Panc1 (cell line): Measurements from ENCODE around the gene FKBP2. TPM values are rescaled to one million over a fixed set of nuclear protein-coding genes. Genes with fewer than 3 reads are reported as not detected.

Experiments
- ATAC-seq: fragments of 200-7000 bp; cut with Tn5 transposase; 2 replicates; pipeline ENCODE4 v1.9.1; 2020; ENCODE audit warnings: mild to moderate bottlenecking, moderate library complexity
- BruUV-seq: library from RNA; stranded (reverse); fragments of 400-500 nt; replicated peaks from 2 replicates; lab custom pipeline; 2021; lab: Mats Ljungman, UMichigan
- CTCF ChIA-PET: fragments of 300-600 bp; sonication (Branson Sonifier 250); formaldehyde crosslinking; loops from one replicate; lab custom pipeline; 2022; ENCODE audit warnings: antibody characterized with exemption; lab: Charles Lee
- POLR2A ChIA-PET: fragments of 300-600 bp; sonication (Branson Sonifier 250); formaldehyde crosslinking; loops from one replicate; lab custom pipeline; 2022; ENCODE audit warnings: antibody characterized with exemption; lab: Charles Lee
- DNase-seq: peaks from one replicate; pipeline ENCODE4 v3.0.0-alpha.2; 2010; ENCODE audit warnings: low read depth, low spot score
- H3K27ac ChIP-seq: 2 replicates; pipeline ENCODE4 v1.5.1; 2011; ENCODE audit warnings: mild to moderate bottlenecking, low read length, inconsistent platforms
- H3K27me3 ChIP-seq: fragments of 200-500 bp; sonication (Bioruptor generic); 2 replicates; pipeline ENCODE4 v1.6.0; 2014; ENCODE audit warnings: low read length, inconsistent platforms; ENCODE audit not compliant: control insufficient read depth, insufficient read depth
- H3K36me3 ChIP-seq: fragments of 200-500 bp; sonication (Bioruptor generic); 2 replicates; pipeline ENCODE4 v1.5.1; 2014; ENCODE audit warnings: inconsistent platforms, mild to moderate bottlenecking, low read length, moderate library complexity; ENCODE audit not compliant: control insufficient read depth, insufficient read depth
- H3K4me1 ChIP-seq: 2 replicates; pipeline ENCODE4 v1.5.1; 2011; ENCODE audit warnings: inconsistent platforms, mild to moderate bottlenecking, low read length, moderate library complexity; ENCODE audit not compliant: control insufficient read depth, insufficient read depth
- H3K4me3 ChIP-seq, 2 experiments: 2 replicates each; pipeline ENCODE4 v1.5.1; 2011 to 2012; ENCODE audit warnings: low read depth in 2 of 2, low read length in 2 of 2, mild to moderate bottlenecking in 2 of 2, inconsistent platforms in 1 of 2, moderate library complexity in 1 of 2
- H3K9me3 ChIP-seq: fragments of 200-500 bp; sonication (Bioruptor generic); 2 replicates; pipeline ENCODE4 v1.5.1; 2014; ENCODE audit warnings: low read depth, mild to moderate bottlenecking, inconsistent platforms, low read length, moderate library complexity; ENCODE audit not compliant: control insufficient read depth, insufficient read depth
- CTCF ChIP-seq: fragments of 450-650 bp; IDR thresholded peaks from 2 replicates; pipeline ENCODE4 v1.5.1; 2017; ENCODE audit warnings: mild to moderate bottlenecking
- POLR2AphosphoS5 ChIP-seq: IDR thresholded peaks from 2 replicates; pipeline ENCODE4 v1.6.1; 2012; ENCODE audit warnings: mild to moderate bottlenecking, low read depth, low read length, moderate library complexity
- SIN3A ChIP-seq: IDR thresholded peaks from 2 replicates; pipeline ENCODE4 v1.6.1; 2012; ENCODE audit warnings: low read depth, mild to moderate bottlenecking, low read length, moderate library complexity, borderline replicate concordance; ENCODE audit not compliant: insufficient read depth
- TCF7L2 ChIP-seq: IDR thresholded peaks from 2 replicates; pipeline ENCODE4 v1.6.1; 2011; ENCODE audit warnings: mild to moderate bottlenecking, low read depth, low read length, inconsistent platforms
- in situ Hi-C: cut with HindIII; loops from 2 replicates; pipeline ENCODE4 v1.10.0; 2016; ENCODE audit warnings: low sequenced_read_pairs, low pct_unique_long_range_greater_than_20kb
- intact Hi-C: fragments of 100-400 bp; cut with micrococcal nuclease; formaldehyde crosslinking; loops from one replicate; pipeline ENCODE4 v1.10.0; 2022; ENCODE audit not compliant: unreplicated experiment
- total RNA-seq: library from RNA; stranded (reverse); gene quantifications from one replicate; pipeline ENCODE4 v1.2.1, GENCODE V29; 2021; ENCODE audit not compliant: unreplicated experiment
- TF ChIP-seq, protein P1 (sequence below), 2 experiments: IDR thresholded peaks; 2 replicates each; pipeline ENCODE4 v1.6.1; 2011 to 2012; ENCODE audit warnings: low read depth in 2 of 2, control low read depth in 1 of 2, low read length in 1 of 2, mild to moderate bottlenecking in 1 of 2, moderate library complexity in 1 of 2; ENCODE audit not compliant: insufficient read depth in 1 of 2

FKBP2 gene
- total RNA-seq, 1 experiment from 2014 or later, result 71.8 TPM

- TF ChIP-seq TCF7L2 (no peak), CTCF (no peak), SIN3A (no peak), POLR2AphosphoS5 (no peak)
- TF ChIP-seq, protein P1, sequence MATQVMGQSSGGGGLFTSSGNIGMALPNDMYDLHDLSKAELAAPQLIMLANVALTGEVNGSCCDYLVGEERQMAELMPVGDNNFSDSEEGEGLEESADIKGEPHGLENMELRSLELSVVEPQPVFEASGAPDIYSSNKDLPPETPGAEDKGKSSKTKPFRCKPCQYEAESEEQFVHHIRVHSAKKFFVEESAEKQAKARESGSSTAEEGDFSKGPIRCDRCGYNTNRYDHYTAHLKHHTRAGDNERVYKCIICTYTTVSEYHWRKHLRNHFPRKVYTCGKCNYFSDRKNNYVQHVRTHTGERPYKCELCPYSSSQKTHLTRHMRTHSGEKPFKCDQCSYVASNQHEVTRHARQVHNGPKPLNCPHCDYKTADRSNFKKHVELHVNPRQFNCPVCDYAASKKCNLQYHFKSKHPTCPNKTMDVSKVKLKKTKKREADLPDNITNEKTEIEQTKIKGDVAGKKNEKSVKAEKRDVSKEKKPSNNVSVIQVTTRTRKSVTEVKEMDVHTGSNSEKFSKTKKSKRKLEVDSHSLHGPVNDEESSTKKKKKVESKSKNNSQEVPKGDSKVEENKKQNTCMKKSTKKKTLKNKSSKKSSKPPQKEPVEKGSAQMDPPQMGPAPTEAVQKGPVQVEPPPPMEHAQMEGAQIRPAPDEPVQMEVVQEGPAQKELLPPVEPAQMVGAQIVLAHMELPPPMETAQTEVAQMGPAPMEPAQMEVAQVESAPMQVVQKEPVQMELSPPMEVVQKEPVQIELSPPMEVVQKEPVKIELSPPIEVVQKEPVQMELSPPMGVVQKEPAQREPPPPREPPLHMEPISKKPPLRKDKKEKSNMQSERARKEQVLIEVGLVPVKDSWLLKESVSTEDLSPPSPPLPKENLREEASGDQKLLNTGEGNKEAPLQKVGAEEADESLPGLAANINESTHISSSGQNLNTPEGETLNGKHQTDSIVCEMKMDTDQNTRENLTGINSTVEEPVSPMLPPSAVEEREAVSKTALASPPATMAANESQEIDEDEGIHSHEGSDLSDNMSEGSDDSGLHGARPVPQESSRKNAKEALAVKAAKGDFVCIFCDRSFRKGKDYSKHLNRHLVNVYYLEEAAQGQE (IDR thresholded peaks at IDR 0.05; ENCODE audit: insufficient read depth in 1 of 2, low read depth in 2 of 2, low read length in 1 of 2), result no peak
- Histone ChIP-seq H3K4me3 (no peak overlapping the region), H3K27me3 (no peaks in the 10 kb centered on the region), H3K9me3 (no peaks in the 10 kb centered on the region), H3K36me3 (peaks cover 3% of the 10 kb centered on the region; the same call in 1 of the 2 replicates), H3K4me1 (peaks cover 8% of the 10 kb centered on the region), H3K27ac (no peak overlapping the region)
- in situ Hi-C loops, result no loop called here
- POLR2A ChIA-PET, result no interaction called here
- CTCF ChIA-PET, result no interaction called here
- ATAC-seq, result no peak
- DNase-seq, result no peak
- intact Hi-C loops, result no loop called here
- BruUV-seq, result no TSS peak
Observed at GRCh38 chr11:64256300-64256699, 15.4 kb downstream of the FKBP2 start.

DNA sequence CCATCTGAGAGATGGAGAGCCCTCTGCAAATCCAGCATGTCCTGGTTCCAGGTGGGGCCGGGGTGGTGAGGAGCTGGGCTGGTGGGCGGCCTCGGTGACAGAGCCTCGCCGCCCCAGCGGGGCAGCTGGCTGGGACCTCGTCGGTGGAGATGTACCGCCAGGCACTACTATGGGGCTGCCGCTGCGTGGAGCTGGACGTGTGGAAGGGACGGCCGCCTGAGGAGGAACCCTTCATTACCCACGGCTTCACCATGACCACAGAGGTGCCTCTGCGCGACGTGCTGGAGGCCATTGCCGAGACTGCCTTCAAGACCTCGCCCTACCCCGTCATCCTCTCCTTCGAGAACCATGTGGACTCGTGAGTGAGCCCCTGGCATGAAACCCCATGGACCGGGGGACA lies 17.5 kb downstream of the FKBP2 start:
- H3K36me3 ChIP-seq, result no peaks in the 10 kb centered on the region; the same call in 1 of the 2 replicates
- H3K9me3 ChIP-seq, result no peaks in the 10 kb centered on the region
- H3K27me3 ChIP-seq, result no peaks in the 10 kb centered on the region
- in situ Hi-C loops (no loop called here), intact Hi-C loops (no loop called here)
- no peak overlapping the region for H3K27ac ChIP-seq
- peaks cover 7% of the 10 kb centered on the region for H3K4me1 ChIP-seq
- no peak for TF ChIP-seq TCF7L2
- TF ChIP-seq, protein P1 (IDR thresholded peaks at IDR 0.05; ENCODE audit: insufficient read depth in 1 of 2, low read depth in 2 of 2, low read length in 1 of 2), result no peak
- ChIA-PET POLR2A (interaction anchor here (0.5 kb wide), 1 partner anchor 150 kb away, joined by 3 read pairs; no protein-coding TSS in a partner anchor), CTCF (no interaction called here)
- ATAC-seq, result no peak
- no TSS peak for BruUV-seq
- DNase-seq, result no peak
- H3K4me3 ChIP-seq, result no peak overlapping the region
